GM19035 (cell line): ENCODE data around the gene INVS.
"Not testable (repeated sequence)": the region's sequence is repeated elsewhere in the genome, so short reads cannot be mapped to it uniquely, and the experiment has no call there.

Experiments
- ATAC-seq: cut with Tn5 transposase; IDR thresholded peaks from one replicate; pipeline ENCODE4 v1.9.1; 2021; ENCODE audit not compliant: unreplicated experiment

Gene INVS

GRCh38 chr9:100117316-100117715 is 18.3 kb downstream of the INVS start:
- ATAC-seq, result no peak

- no peak for ATAC-seq
Observed at GRCh38 chr9:100120286-100120685, 21.2 kb downstream of the INVS start.

GRCh38 chr9:100125236-100125635 is 26.2 kb downstream of the INVS start:
- no peak for ATAC-seq

GRCh38 chr9:100125910-100126309 is 26.9 kb downstream of the INVS start:
- no peak for ATAC-seq

- no peak for ATAC-seq
Observed at GRCh38 chr9:100126423-100126822, 27.4 kb downstream of the INVS start.

GRCh38 chr9:100129772-100130171 is 30.7 kb downstream of the INVS start:
- no peak for ATAC-seq

GRCh38 chr9:100131216-100131615 is 32.2 kb downstream of the INVS start:
- no peak for ATAC-seq

- ATAC-seq, result no peak
Observed at GRCh38 chr9:100131875-100132430, 32.9 kb downstream of the INVS start.

- ATAC-seq, result no peak
Observed at GRCh38 chr9:100134731-100135130, 35.7 kb downstream of the INVS start.

- not testable (repeated sequence) for ATAC-seq
Observed at GRCh38 chr9:100136799-100137198, 37.8 kb downstream of the INVS start.

- ATAC-seq, result not testable (repeated sequence)
Observed at GRCh38 chr9:100140303-100140702, 41.3 kb downstream of the INVS start.

GRCh38 chr9:100141862-100142261 is 42.8 kb downstream of the INVS start:
- not testable (repeated sequence) for ATAC-seq

- not testable (repeated sequence) for ATAC-seq
Observed at GRCh38 chr9:100145167-100145934, 46.3 kb downstream of the INVS start.

GRCh38 chr9:100145976-100146375 is 46.9 kb downstream of the INVS start:
- not testable (repeated sequence) for ATAC-seq

GRCh38 chr9:100150214-100150613 is 51.2 kb downstream of the INVS start:
- ATAC-seq, result no peak

GRCh38 chr9:100160021-100160420 is 61.0 kb downstream of the INVS start:
- ATAC-seq, result no peak

GRCh38 chr9:100167176-100167575 is 68.1 kb downstream of the INVS start:
- no peak for ATAC-seq

- no peak for ATAC-seq
Observed at GRCh38 chr9:100167915-100168654, 69.0 kb downstream of the INVS start.

GRCh38 chr9:100170085-100170484 is 71.0 kb downstream of the INVS start:
- ATAC-seq, result no peak

- ATAC-seq, result no peak
Observed at GRCh38 chr9:100170556-100170955, 71.5 kb downstream of the INVS start.

GRCh38 chr9:100186356-100186755 is 87.3 kb downstream of the INVS start:
- no peak for ATAC-seq

GRCh38 chr9:100190339-100190738 is 91.3 kb downstream of the INVS start:
- ATAC-seq, result no peak
